Neural progenitor cell (in vitro differentiated cells): ENCODE measurements around the gene NKX2-1. TPM values are rescaled to one million over a fixed set of nuclear protein-coding genes. Genes with fewer than 3 reads are reported as not detected.

Experiments used
- DNase-seq: peaks from one replicate; pipeline ENCODE4 v3.0.0-alpha.2; 2016; ENCODE audit warnings: low spot score
- H2AFZ ChIP-seq: fragments of 200-600 bp; sonication (generic); replicated peaks from 2 replicates; pipeline ENCODE4 v1.6.1; 2016; ENCODE audit warnings: antibody characterized with exemption
- H3F3A ChIP-seq: fragments of 200-600 bp; sonication (generic); 2 replicates; pipeline ENCODE4 v1.6.1; 2016; ENCODE audit warnings: antibody characterized with exemption, low read depth
- H3K27ac ChIP-seq: fragments of 200-600 bp; sonication (generic); 2 replicates; pipeline ENCODE4 v1.5.1; 2016; ENCODE audit warnings: mild to moderate bottlenecking
- H3K27me3 ChIP-seq: fragments of 200-600 bp; sonication (generic); 2 replicates; pipeline ENCODE4 v1.6.1; 2016; ENCODE audit warnings: mild to moderate bottlenecking, moderate library complexity
- H3K36me3 ChIP-seq: fragments of 200-600 bp; sonication (generic); 2 replicates; pipeline ENCODE4 v1.5.1; 2016
- H3K4me1 ChIP-seq: fragments of 200-600 bp; sonication (generic); 2 replicates; pipeline ENCODE4 v1.6.1; 2016; ENCODE audit warnings: mixed run types
- H3K4me2 ChIP-seq: fragments of 200-600 bp; sonication (generic); 2 replicates; pipeline ENCODE4 v1.6.1; 2016
- H3K4me3 ChIP-seq: fragments of 200-600 bp; sonication (generic); 2 replicates; pipeline ENCODE4 v1.5.1; 2016
- H3K79me2 ChIP-seq: fragments of 200-600 bp; sonication (generic); 2 replicates; pipeline ENCODE4 v1.6.1; 2016; ENCODE audit warnings: low read depth
- H3K9ac ChIP-seq: fragments of 200-600 bp; sonication (generic); 2 replicates; pipeline ENCODE4 v1.6.1; 2016
- H3K9me3 ChIP-seq: fragments of 200-600 bp; sonication (generic); 2 replicates; pipeline ENCODE4 v1.5.1; 2016; ENCODE audit warnings: low read depth
- H4K20me1 ChIP-seq: fragments of 200-600 bp; sonication (generic); 2 replicates; pipeline ENCODE4 v1.6.1; 2016; ENCODE audit warnings: low read depth
- H3K27ac Mint-ChIP-seq: 3 replicates; pipeline ENCODE4 v1.8.0; 2021; ENCODE audit warnings: mixed read lengths
- H3K27me3 Mint-ChIP-seq: 2 replicates; pipeline ENCODE4 v1.8.0; 2022; ENCODE audit warnings: low read depth, mild to moderate bottlenecking, inconsistent platforms, moderate library complexity, mixed read lengths; ENCODE audit not compliant: insufficient read depth
- H3K36me3 Mint-ChIP-seq: 3 replicates; pipeline ENCODE4 v1.8.0; 2021; ENCODE audit warnings: mixed read lengths
- H3K4me1 Mint-ChIP-seq: 3 replicates; pipeline ENCODE4 v1.8.0; 2021; ENCODE audit warnings: mixed read lengths
- H3K4me3 Mint-ChIP-seq: 3 replicates; pipeline ENCODE4 v1.8.0; 2021; ENCODE audit warnings: mild to moderate bottlenecking, moderate library complexity, mixed read lengths
- H3K9me3 Mint-ChIP-seq: 3 replicates; pipeline ENCODE4 v1.8.0; 2020; ENCODE audit warnings: mixed read lengths
- CTCF ChIP-seq: fragments of 200-600 bp; sonication (generic); IDR thresholded peaks from 2 replicates; pipeline ENCODE4 v1.5.1; 2017; ENCODE audit warnings: antibody characterized with exemption, mild to moderate bottlenecking
- EZH2 ChIP-seq: fragments of 200-600 bp; sonication (generic); IDR thresholded peaks from 2 replicates; pipeline ENCODE4 v1.6.1; 2017; ENCODE audit warnings: antibody characterized with exemption, mild to moderate bottlenecking, moderate library complexity
- EZH2phosphoT487 ChIP-seq: fragments of 200-600 bp; sonication (generic); IDR thresholded peaks from 2 replicates; pipeline ENCODE4 v1.6.1; 2017; ENCODE audit warnings: antibody characterized with exemption
- total RNA-seq: library from RNA; depleted of rRNA; stranded (reverse); fragments of >200 nt; gene quantifications from 2 replicates; pipeline ENCODE4 v1.2.3, GENCODE V29; 2015; ENCODE audit warnings: low replicate concordance

Gene NKX2-1
- total RNA-seq, 1 donor from 2014 or later = not detected

- Mint-ChIP-seq H3K4me3 (no peak overlapping the region), H3K27me3 (peaks cover 49% of the 10 kb centered on the region), H3K27ac (no peak overlapping the region), H3K4me1 (no peaks in the 10 kb centered on the region), H3K9me3 (no peaks in the 10 kb centered on the region), H3K36me3 (no peaks in the 10 kb centered on the region)
- no peaks in the 10 kb centered on the region for H3K4me1 ChIP-seq
- no peak overlapping the region for H3K9ac ChIP-seq
- H3K4me2 ChIP-seq = no peak overlapping the region
- H3K27ac ChIP-seq = no peak overlapping the region
- peaks cover 100% of the 10 kb centered on the region for H3K27me3 ChIP-seq
- no peaks in the 10 kb centered on the region for H3K36me3 ChIP-seq
- H3K4me3 ChIP-seq = no peak overlapping the region
- H3K9me3 ChIP-seq = no peaks in the 10 kb centered on the region
- H4K20me1 ChIP-seq = peaks cover 25% of the 10 kb centered on the region
- peak; percentile 46 for DNase-seq
- H3F3A ChIP-seq = peaks cover 5% of the 10 kb centered on the region
- H3K79me2 ChIP-seq = no peaks in the 10 kb centered on the region
- TF ChIP-seq EZH2phosphoT487 = peak; percentile 49
- peak; percentile 53 for TF ChIP-seq EZH2
- no peak for TF ChIP-seq CTCF
- no peak overlapping the region for H2AFZ ChIP-seq
These were observed 26.3 kb downstream of the NKX2-1 start for GRCh38 chr14:36493761-36494160.

GRCh38 chr14:36485773-36486172, 34.3 kb downstream of the NKX2-1 start:
- Histone ChIP-seq H3K9ac (no peak overlapping the region), H3K9me3 (no peaks in the 10 kb centered on the region), H3K27me3 (peaks cover 100% of the 10 kb centered on the region), H3K79me2 (no peaks in the 10 kb centered on the region), H2AFZ (no peak overlapping the region), H3K4me3 (no peak overlapping the region), H3K27ac (no peak overlapping the region), H3K4me2 (no peak overlapping the region), H3K4me1 (no peaks in the 10 kb centered on the region), H3F3A (no peaks in the 10 kb centered on the region), H4K20me1 (no peaks in the 10 kb centered on the region), H3K36me3 (no peaks in the 10 kb centered on the region)
- Mint-ChIP-seq H3K36me3 (no peaks in the 10 kb centered on the region), H3K27me3 (peaks cover 27% of the 10 kb centered on the region), H3K9me3 (no peaks in the 10 kb centered on the region), H3K4me1 (no peaks in the 10 kb centered on the region), H3K27ac (no peak overlapping the region), H3K4me3 (no peak overlapping the region)
- no peak for DNase-seq
- TF ChIP-seq CTCF (no peak), EZH2 (no peak)

GRCh38 chr14:36479344-36479743, 40.7 kb downstream of the NKX2-1 start:
- no peaks in the 10 kb centered on the region for H4K20me1 ChIP-seq
- H2AFZ ChIP-seq = no peak overlapping the region
- H3K4me3 Mint-ChIP-seq = no peak overlapping the region
- no peak overlapping the region for H3K9ac ChIP-seq
- no peaks in the 10 kb centered on the region for H3K36me3 Mint-ChIP-seq
- no peaks in the 10 kb centered on the region for H3K79me2 ChIP-seq
- no peak for DNase-seq
- H3K36me3 ChIP-seq = no peaks in the 10 kb centered on the region
- H3K9me3 ChIP-seq = no peaks in the 10 kb centered on the region
- H3K4me3 ChIP-seq = no peak overlapping the region
- no peak overlapping the region for H3K4me2 ChIP-seq
- no peaks in the 10 kb centered on the region for H3K9me3 Mint-ChIP-seq
- peaks cover 14% of the 10 kb centered on the region for H3K27me3 Mint-ChIP-seq
- H3K27ac Mint-ChIP-seq = no peak overlapping the region
- no peaks in the 10 kb centered on the region for H3F3A ChIP-seq
- H3K27ac ChIP-seq = no peak overlapping the region
- no peaks in the 10 kb centered on the region for H3K4me1 ChIP-seq
- H3K4me1 Mint-ChIP-seq = no peaks in the 10 kb centered on the region
- TF ChIP-seq EZH2phosphoT487 (no peak), CTCF (no peak), EZH2 (no peak)
- H3K27me3 ChIP-seq = peaks cover 95% of the 10 kb centered on the region

- Histone ChIP-seq H3F3A (no peaks in the 10 kb centered on the region), H3K27me3 (peaks cover 94% of the 10 kb centered on the region), H4K20me1 (no peaks in the 10 kb centered on the region), H3K79me2 (no peaks in the 10 kb centered on the region), H3K4me3 (no peak overlapping the region), H3K36me3 (no peaks in the 10 kb centered on the region), H3K9me3 (no peaks in the 10 kb centered on the region), H3K4me2 (no peak overlapping the region), H2AFZ (no peak overlapping the region), H3K9ac (no peak overlapping the region), H3K27ac (no peak overlapping the region), H3K4me1 (no peaks in the 10 kb centered on the region)
- H3K36me3 Mint-ChIP-seq = no peaks in the 10 kb centered on the region
- no peak overlapping the region for H3K27ac Mint-ChIP-seq
- TF ChIP-seq CTCF (no peak), EZH2 (no peak), EZH2phosphoT487 (no peak)
- H3K4me1 Mint-ChIP-seq = no peaks in the 10 kb centered on the region
- H3K4me3 Mint-ChIP-seq = no peak overlapping the region
- H3K27me3 Mint-ChIP-seq = peaks cover 12% of the 10 kb centered on the region
- no peaks in the 10 kb centered on the region for H3K9me3 Mint-ChIP-seq
- DNase-seq = no peak
These were observed 41.2 kb downstream of the NKX2-1 start for GRCh38 chr14:36478782-36479181.
